ENCODE data around the gene MIAT.

MIAT gene

GRCh38 chr22:26670459-26670858 lies 13.1 kb downstream of the MIAT start:
- no peak for DNase-seq

- DNase-seq = no peak
Observed at GRCh38 chr22:26671317-26672059, 14.1 kb downstream of the MIAT start.

- DNase-seq = no peak
Observed at GRCh38 chr22:26672060-26672471, 14.7 kb downstream of the MIAT start.

DNA sequence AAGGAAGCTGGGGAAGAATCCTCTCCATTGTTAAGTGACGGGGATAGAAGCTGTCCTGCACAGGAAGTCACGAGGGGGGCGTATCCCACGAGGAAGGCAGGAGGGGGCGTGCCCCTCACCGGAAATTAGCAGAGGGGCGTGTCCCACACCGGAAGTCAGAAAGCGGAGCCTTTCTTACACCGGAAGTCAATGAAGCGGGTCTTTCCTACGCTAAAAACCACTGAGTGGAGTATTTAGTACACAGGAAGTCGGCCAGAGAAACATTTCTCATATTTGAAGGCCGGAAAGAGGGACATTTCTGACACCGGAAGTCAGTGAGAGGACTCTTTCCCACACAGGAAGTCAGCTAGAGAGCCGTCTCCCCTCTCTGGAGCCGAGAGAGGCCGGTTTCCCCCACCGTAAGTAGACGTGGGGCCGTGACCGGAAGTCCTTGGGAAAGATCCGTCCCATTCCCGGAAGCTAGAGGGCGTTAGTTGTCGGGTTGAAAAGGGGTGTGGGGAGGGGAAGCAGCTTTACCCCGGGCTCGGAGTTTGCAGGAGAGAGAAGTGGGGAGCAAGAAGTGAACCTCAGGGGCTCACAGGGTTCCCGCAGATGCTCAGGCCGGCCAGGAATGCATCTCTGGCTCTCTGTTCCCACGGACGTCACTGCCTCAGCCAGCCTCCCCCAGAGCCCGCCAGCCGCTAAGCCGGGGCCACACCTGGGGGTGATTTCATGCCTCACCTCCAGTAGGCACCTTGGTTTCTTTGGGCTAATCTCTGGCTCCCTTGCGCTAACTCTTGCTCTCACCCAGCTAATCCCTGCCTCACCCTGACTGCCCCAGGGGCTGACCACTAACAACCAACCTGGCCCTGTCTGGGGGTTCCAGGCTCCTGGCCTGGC lies 15.4 kb downstream of the MIAT start:
- DNase-seq = peak; percentile 17 to 46

DNA sequence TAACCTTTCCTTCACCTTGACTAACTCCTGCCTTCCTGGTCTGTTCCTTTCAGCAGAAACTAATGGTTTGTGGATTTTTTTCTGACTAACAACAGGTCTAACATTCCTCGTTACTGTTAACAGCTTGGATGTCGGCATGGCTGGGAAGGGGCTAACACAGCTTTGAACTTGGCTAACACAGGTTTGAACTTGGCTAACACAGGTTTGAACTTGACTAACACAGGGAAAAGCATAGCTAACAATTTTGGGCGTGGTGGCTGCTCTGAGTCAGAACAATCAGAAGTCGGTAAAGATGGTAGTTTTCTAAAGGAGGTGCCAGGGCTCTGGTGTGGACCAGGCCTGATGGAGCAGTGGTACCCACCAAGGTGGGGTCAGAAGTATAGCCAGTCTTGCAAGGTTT lies 16.1 kb downstream of the MIAT start:
- no peak for DNase-seq

DNA sequence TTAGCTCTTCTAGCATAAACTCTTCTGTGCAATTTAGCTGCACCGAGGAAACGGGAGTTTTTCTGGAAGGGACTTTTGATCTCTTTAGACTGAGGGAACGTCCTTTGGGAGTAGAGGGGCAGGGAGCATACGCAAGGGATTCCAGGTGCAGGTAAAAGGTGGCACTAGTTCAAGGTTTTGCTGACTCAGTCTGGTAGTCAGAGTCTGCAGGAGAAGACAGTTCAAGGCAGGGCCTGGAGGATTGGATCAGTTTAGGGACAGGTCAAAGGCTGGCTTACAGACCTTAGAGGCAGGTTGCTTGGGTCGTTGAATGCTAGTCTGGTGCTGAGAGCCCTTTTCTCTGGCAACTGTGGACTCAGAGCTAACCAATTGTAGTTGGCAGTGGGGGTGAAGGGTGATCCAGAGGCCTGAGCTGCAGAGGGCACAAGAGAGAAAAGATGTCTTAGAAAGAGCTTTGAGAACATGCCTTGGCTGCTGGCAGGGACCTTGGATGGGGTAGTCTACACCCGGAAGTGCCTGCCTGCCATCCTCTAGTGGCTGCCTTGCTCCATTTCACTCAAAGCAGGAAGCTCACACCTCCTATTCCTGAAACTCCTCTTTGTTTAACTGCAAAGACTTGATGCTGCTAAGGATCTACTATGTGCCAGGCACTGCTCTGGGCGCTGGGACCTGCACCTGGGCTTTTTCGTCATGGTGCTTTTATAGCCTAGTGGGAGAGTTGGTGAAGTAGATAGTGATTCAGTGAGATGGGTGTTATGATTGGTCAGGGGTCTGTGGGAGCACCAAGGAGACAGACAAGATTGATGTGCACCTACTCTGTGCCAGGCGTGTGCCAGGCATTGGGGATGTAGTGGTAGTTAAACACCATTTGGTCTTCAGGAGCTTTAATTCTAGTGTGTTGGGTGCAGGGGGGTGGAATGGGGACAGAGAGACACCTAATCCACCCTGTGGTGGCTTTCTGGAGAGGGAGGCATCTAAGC lies 17.1 kb downstream of the MIAT start:
- no peak for DNase-seq

DNA sequence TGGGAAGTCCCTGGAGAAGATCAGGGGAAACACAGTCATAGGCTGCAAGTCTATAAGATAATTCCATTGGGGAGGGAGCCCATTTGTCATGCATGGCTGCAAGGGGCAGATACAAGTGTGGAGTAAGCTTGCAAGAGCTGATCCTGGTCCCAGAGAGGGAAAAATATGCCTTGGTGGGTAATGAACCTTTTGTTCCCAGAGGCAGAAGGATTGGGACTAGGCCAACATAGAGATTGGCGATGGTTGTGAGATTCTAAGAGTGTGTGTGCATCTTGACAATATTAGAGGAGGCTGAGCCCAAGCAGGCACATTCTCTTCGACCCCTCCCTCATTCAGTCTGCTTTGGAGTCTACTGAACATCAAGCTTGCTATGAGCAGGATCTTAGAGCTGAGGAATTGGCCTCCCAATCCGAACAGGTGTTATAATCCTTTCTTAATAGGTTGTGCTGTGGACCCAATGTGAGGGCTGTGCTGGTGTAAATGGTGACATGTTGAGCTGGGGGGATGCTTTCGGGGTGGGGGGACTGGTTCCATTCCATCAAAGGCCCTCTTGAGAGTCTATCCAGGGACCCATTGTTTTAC lies 18.4 kb downstream of the MIAT start:
- DNase-seq = no peak

- DNase-seq = no peak
Observed at GRCh38 chr22:26677217-26677616, 19.8 kb downstream of the MIAT start.

GRCh38 chr22:26679003-26679629 lies 21.7 kb downstream of the MIAT start:
- no peak for DNase-seq

DNA sequence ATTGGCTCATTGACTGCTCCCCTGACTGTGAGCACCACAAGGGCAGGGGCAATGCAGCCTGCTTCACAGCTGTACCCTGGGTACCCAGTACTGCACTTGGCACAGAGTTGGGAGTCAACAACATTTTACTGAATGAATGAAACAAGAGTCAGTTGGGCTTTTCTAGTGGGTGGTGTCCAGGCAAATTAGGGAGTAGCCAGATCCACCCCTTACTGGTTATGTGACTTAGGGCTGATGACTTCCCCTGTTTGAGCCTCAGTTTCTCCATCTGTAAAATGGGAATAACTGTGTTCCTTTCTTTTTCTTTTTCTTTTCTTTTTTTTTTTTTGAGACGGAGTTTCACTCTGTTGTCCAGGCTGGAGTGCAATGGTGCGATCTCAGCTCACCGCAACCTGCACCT lies 23.1 kb downstream of the MIAT start:
- DNase-seq = no peak

GRCh38 chr22:26681395-26681821 lies 24.0 kb downstream of the MIAT start:
- no peak for DNase-seq

- no peak for DNase-seq
Observed at GRCh38 chr22:26684168-26684567, 26.8 kb downstream of the MIAT start.

GRCh38 chr22:26685601-26686000 lies 28.2 kb downstream of the MIAT start:
- no peak for DNase-seq

GRCh38 chr22:26687439-26687838 lies 30.1 kb downstream of the MIAT start:
- DNase-seq = no peak

DNA sequence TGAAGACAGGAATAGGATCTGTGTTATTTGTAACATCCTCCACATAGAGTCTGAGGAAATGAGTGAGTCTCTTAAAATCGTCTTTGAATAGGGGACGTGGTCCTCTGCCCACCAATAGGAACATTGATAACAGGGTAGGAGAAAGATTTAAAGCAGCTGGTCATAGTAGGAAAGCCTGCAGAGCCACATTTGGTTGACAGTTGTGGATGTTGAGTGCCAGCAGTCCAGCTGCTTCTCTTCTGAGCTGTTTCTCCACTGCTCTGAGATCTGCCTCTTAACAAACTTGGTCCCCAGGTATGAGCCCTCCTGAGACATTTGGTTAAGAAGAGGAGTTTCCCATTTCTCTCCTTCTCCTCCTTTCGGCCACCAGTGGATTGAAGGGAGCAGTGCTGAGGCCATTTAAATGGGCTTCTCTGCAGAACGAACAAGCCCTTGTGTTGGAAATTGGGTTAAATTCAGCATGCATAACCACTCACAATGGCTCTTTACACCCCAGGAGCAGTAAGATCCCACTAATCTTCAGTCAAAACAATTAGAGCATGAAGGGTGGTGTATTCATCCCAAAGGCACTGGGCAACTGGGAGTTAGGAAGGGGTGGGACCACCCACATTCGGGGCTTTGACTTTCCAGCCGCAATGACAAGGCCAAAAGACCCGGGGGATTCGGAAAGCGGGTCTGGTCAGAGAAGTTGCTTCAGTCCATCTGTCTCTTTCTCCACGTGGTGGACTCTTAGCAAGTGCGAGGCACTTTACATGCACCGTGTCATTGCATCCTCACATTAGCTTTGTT lies 32.3 kb downstream of the MIAT start:
- DNase-seq = no peak

DNA sequence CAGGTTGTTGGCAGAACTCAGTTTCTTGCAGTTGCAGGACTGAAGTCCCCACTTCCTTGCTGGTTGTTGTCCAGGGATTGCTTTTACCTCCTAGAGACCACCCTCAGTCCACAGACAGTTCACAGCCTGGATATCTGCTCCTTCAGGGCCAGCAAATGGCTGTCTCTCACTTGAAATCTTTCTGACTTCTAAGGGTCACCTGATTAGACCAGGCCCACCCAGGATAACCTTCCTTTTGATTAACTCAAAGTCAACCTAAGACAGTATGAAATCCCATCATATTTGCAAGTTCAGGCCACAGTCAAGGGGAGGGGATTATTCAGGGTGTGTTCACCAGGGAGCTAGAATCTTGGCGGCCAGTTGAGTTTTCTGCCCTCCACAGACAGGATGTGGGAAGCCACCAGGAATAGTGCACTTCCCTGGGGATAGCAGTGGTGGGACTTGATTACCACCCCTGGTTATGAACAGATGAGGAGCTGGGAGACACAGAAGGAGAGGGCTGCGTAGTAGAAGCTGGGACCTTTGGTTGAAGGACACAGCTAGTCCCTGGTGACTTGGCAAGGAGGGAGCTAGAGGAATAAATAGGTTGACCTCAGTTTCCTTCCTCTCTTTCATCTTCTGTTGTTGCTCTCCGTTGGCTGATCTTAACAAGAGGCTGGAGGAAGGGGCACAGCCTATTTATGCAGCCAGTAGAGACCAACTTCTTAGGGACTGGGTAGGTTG lies 33.4 kb downstream of the MIAT start:
- no peak for DNase-seq

DNA sequence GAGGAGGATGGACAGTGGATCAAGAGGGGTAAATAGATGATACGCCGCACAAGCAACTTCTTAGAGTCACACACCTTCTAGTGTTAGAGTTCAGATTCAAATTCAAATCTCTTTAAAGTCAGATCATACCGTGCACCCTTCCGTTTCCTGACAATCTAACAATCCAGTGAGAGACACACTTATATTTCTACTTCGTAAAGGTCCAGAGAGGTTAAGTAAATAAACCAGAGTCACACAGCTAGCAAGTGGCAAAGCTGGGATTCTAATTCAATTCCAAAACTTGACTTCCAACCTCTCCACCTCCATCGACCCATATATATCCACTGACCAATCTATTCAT lies 34.0 kb downstream of the MIAT start:
- DNase-seq = no peak

GRCh38 chr22:26692215-26692614 lies 34.8 kb downstream of the MIAT start:
- DNase-seq = no peak

DNA sequence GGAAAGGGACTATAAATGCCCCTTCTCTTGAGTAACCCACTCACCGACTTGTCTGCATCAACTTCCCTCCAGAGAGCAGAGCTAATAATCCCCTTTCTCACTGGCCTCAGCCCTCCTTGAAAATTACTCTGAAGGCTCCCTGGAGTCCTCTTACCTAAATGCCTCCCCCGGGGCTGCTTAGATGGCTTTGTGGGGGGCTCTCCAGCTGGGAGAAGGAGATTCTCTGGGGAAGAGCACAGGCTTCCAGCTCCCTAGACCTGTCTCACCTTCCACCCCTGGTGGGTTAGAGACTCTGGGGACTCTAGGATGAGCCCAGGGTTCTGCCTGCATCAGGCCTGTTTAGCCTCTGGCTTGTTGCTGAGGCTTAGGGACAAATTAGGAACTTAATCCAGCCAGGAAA lies 39.8 kb downstream of the MIAT start:
- DNase-seq = no peak

DNA sequence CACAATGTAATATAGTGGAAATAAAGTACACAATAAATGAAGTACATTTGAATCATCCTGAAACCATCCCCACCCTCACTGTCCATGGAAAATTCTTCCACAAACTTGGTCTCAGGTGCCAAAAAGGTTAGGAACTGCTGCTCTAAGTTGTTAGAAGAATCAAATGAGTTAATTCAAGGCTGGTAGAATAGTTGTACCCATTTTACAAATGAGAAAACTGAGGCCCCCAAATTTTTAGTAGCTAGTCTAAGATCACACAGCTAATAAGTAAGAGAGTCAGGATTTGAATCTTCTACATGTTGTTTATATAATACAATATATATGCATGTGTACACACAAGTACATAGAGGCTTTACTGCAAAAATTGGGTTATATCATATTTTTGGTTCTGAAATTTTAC lies 43.1 kb downstream of the MIAT start:
- DNase-seq = no peak

- DNase-seq = no peak
Observed at GRCh38 chr22:26700886-26701285, 43.5 kb downstream of the MIAT start.

Data from cerebellar nuclear complex (tissue), 1 donor.